ENCODE results near the gene MORN4.

The MORN4 gene

GRCh38 chr10:97566336-97566996, 66.8 kb downstream of the MORN4 start:
- no peak for DNase-seq (ENCODE audit: extremely low read depth, low read depth)
- TF ChIP-seq CTCF (IDR thresholded peaks at IDR 0.05; ENCODE audit: low read depth, low read length), result no peak

DNA sequence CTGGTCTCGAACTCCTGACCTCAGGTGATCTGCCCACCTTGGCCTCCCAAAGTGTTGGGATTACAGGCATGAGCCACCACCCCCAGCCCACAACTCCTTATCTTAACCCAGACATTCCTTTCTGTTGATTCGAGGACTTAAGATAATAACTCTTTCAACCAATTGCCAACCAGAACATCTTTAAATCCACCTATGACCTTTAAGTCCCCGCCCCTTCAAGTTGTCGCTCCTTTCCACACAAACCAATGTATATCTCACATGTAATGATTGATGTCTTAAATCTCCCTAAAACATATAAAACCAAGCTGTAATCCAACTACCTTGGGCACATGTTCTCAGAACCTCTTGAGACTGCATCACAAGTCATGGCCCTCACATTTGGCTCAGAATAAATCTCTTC, 68.5 kb downstream of the MORN4 start:
- DNase-seq (ENCODE audit: extremely low read depth, low read depth), result no peak
- TF ChIP-seq CTCF (IDR thresholded peaks at IDR 0.05; ENCODE audit: low read depth, low read length), result no peak

All from AG09319 (cell line).